HepG2 (cell line): ENCODE measurements around the gene ZNF684. TPM values are rescaled to one million over a fixed set of nuclear protein-coding genes. Genes with fewer than 3 reads are reported as not detected.

Source experiments
- HNF1B ChIP-seq: sonication (generic); formaldehyde crosslinking; IDR thresholded peaks from 2 replicates; pipeline ENCODE4 v1.5.1; 2020; ENCODE audit warnings: mild to moderate bottlenecking, moderate library complexity, missing genetic modification reagents
- HOMEZ ChIP-seq: IDR thresholded peaks from 2 replicates; pipeline ENCODE4 v1.6.1; 2016; ENCODE audit warnings: low read depth
- IKZF1 ChIP-seq: fragments of 450-650 bp; IDR thresholded peaks from 2 replicates; pipeline ENCODE4 v1.7.1; 2016
- JUND ChIP-seq: sonication (generic); formaldehyde crosslinking; IDR thresholded peaks from 2 replicates; pipeline ENCODE4 v1.8.0; 2022; ENCODE audit warnings: mild to moderate bottlenecking, missing genetic modification reagents
- MXI1 ChIP-seq: IDR thresholded peaks from 3 replicates; pipeline ENCODE4 v1.6.1; 2012; ENCODE audit warnings: low read depth, low read length, inconsistent platforms, borderline replicate concordance
- MYNN ChIP-seq: sonication (generic); formaldehyde crosslinking; IDR thresholded peaks from 2 replicates; pipeline ENCODE4 v1.4.0; 2020; ENCODE audit warnings: mild to moderate bottlenecking, low read depth, missing genetic modification reagents
- PAF1 ChIP-seq: IDR thresholded peaks from 2 replicates; pipeline ENCODE4 v1.6.1; 2016; ENCODE audit warnings: missing genetic modification reagents, missing compliant biosample characterization
- RBAK ChIP-seq: sonication (generic); formaldehyde crosslinking; IDR thresholded peaks from 2 replicates; pipeline ENCODE4 v1.5.1; 2020; ENCODE audit warnings: mild to moderate bottlenecking, missing genetic modification reagents
- RBM22 ChIP-seq: fragments of 200-400 bp; formaldehyde crosslinking; optimal IDR thresholded peaks from 2 replicates; pipeline ENCODE3; 2017; ENCODE audit warnings: mild to moderate bottlenecking, low read length, moderate library complexity
- SNAPC4 ChIP-seq: sonication (generic); formaldehyde crosslinking; IDR thresholded peaks from 2 replicates; pipeline ENCODE4 v1.4.0; 2020; ENCODE audit warnings: mild to moderate bottlenecking, missing genetic modification reagents
- SOX6 ChIP-seq, 2 experiments: fragments of 450-650 bp in 1 of 2; sonication (generic) in 1 of 2; formaldehyde crosslinking in 1 of 2; IDR thresholded peaks; 2 replicates each; pipeline versions ENCODE4 v1.4.0 to v1.6.1; 2017 to 2020; ENCODE audit warnings: antibody characterized with exemption in 1 of 2, mild to moderate bottlenecking in 1 of 2, missing genetic modification reagents in 1 of 2
- TAF1 ChIP-seq: sonication (generic); formaldehyde crosslinking; IDR thresholded peaks from 2 replicates; pipeline ENCODE4 v1.4.0; 2020; ENCODE audit warnings: missing genetic modification reagents
- THAP8 ChIP-seq: sonication (generic); formaldehyde crosslinking; IDR thresholded peaks from 2 replicates; pipeline ENCODE4 v1.5.1; 2020; ENCODE audit warnings: missing genetic modification reagents, mild to moderate bottlenecking, borderline replicate concordance
- ZFP91 ChIP-seq: sonication (generic); formaldehyde crosslinking; IDR thresholded peaks from 2 replicates; pipeline ENCODE4 v1.9.0; 2022; ENCODE audit warnings: missing genetic modification reagents, mild to moderate bottlenecking, borderline replicate concordance
- ZMAT3 ChIP-seq: sonication (generic); formaldehyde crosslinking; conservative IDR thresholded peaks from 2 replicates; pipeline ENCODE4 v1.7.0; 2021; ENCODE audit warnings: missing genetic modification reagents
- ZNF160 ChIP-seq: sonication (generic); formaldehyde crosslinking; IDR thresholded peaks from 2 replicates; pipeline ENCODE4 v1.8.0; 2022; ENCODE audit warnings: mild to moderate bottlenecking, inconsistent platforms, missing genetic modification reagents
- ZNF350 ChIP-seq: sonication (generic); formaldehyde crosslinking; IDR thresholded peaks from 2 replicates; pipeline ENCODE4 v1.4.0; 2020; ENCODE audit warnings: mild to moderate bottlenecking, low read depth, missing genetic modification reagents, borderline replicate concordance
- ZNF44 ChIP-seq: sonication (generic); formaldehyde crosslinking; IDR thresholded peaks from 2 replicates; pipeline ENCODE4 v1.5.1; 2020; ENCODE audit warnings: mild to moderate bottlenecking, missing genetic modification reagents
- ZNF484 ChIP-seq: sonication (generic); formaldehyde crosslinking; IDR thresholded peaks from 2 replicates; pipeline ENCODE4 v1.5.1; 2020; ENCODE audit warnings: mild to moderate bottlenecking, low read depth, missing genetic modification reagents, borderline replicate concordance
- polyA plus RNA-seq, 8 experiments: library from polyadenylated mRNA; depleted of rRNA in 3 of 8; stranded (reverse) in 7 of 8; unstranded in 1 of 8; fragments of >200 nt; fragmentation: Illumina TruSeq in 4 of 8; extraction: Trizol in 4 of 8; gene quantifications; 2 replicates each; pipeline versions ENCODE4 v1.2.1 to v1.2.3, GENCODE V29; 2011 to 2016; ENCODE audit warnings: low read depth in 4 of 8, missing spikeins in 1 of 8, mixed read lengths in 1 of 8; ENCODE audit not compliant: insufficient read depth in 1 of 8
- total RNA-seq, 5 experiments: library from RNA; depleted of rRNA; stranded (reverse); fragments of >200 nt; fragmentation: Illumina TruSeq; extraction: Trizol; gene quantifications; 2 replicates each; pipeline ENCODE4 v1.2.3, GENCODE V29; 2016; ENCODE audit warnings: low read depth in 1 of 5

ZNF684 gene
- total and polyA plus RNA-seq, 2 of the 13 experiments (the other 11 are each of a cell fraction or from before 2014, with no cell fraction given), result 6.5 to 15.2 TPM

- TF ChIP-seq SOX6 (IDR thresholded peaks at IDR 0.05), result no peak
- TF ChIP-seq SOX6 (CRISPR knock-in tag; IDR thresholded peaks at IDR 0.05), result peak; percentile 65
- no peak for TF ChIP-seq THAP8 (CRISPR knock-in tag)
- TF ChIP-seq ZMAT3, result 0 out of 2 replicates have a peak, but pooled peaks have one; percentile 25
- TF ChIP-seq HNF1B (CRISPR knock-in tag), result peak; percentile 51; the same call in 1 of the 2 replicates
- TF ChIP-seq MYNN (CRISPR knock-in tag), result no peak
- TF ChIP-seq RBM22, result no peak
- no peak for TF ChIP-seq ZNF44 (CRISPR knock-in tag)
- no peak for TF ChIP-seq ZNF160 (CRISPR knock-in tag)
- no peak; the same call in 1 of the 2 replicates for TF ChIP-seq HOMEZ (CRISPR knock-in tag)
- no peak for TF ChIP-seq ZNF484 (CRISPR knock-in tag)
- no peak for TF ChIP-seq SNAPC4 (CRISPR knock-in tag)
- peak; percentile 41; the same call in 1 of the 2 replicates for TF ChIP-seq PAF1
- TF ChIP-seq JUND (CRISPR knock-in tag), result no peak
- no peak for TF ChIP-seq IKZF1
- peak; percentile 83; the same call in 1 of the 3 replicates for TF ChIP-seq MXI1
- TF ChIP-seq ZFP91 (CRISPR knock-in tag), result peak; percentile 74
- peak; percentile 70; the same call in 1 of the 2 replicates for TF ChIP-seq TAF1 (CRISPR knock-in tag)
- no peak for TF ChIP-seq RBAK (CRISPR knock-in tag)
- TF ChIP-seq ZNF350 (CRISPR knock-in tag), result peak; percentile 69; the same call in 1 of the 2 replicates
Measured at GRCh38 chr1:40531381-40532061, at the start of gene ZNF684 (continued).
